H1 (cell line): ENCODE measurements around the gene LIG1.

Experiments
- CREB1 ChIP-seq: IDR thresholded peaks from 2 replicates; pipeline ENCODE4 v1.6.1; 2012; ENCODE audit warnings: inconsistent platforms
- EZH2 ChIP-seq: fragments of 200-600 bp; sonication (generic); IDR thresholded peaks from 2 replicates; pipeline ENCODE4 v1.7.1; 2012; ENCODE audit warnings: low read depth, mild to moderate bottlenecking, moderate library complexity, low read length, inconsistent platforms; ENCODE audit not compliant: severe bottlenecking
- KDM1A ChIP-seq: fragments of 200-600, 300-600 bp; sonication (generic); IDR thresholded peaks from 2 replicates; pipeline ENCODE4 v1.7.1; 2016; ENCODE audit warnings: mild to moderate bottlenecking, low read length, borderline replicate concordance
- POLR2A ChIP-seq, 2 experiments: IDR thresholded peaks; 1 replicate in 1 of 2; 2 replicates in 1 of 2; pipeline ENCODE4 v1.6.1; 2011; ENCODE audit warnings: low read depth in 2 of 2, low read length in 2 of 2, mild to moderate bottlenecking in 2 of 2; ENCODE audit errors: control extremely low read depth in 1 of 2
- RAD21 ChIP-seq, 2 experiments: IDR thresholded peaks in 1 of 2; conservative IDR thresholded peaks in 1 of 2; 2 replicates each; pipeline ENCODE4 v1.6.1; 2011; ENCODE audit warnings: low read depth in 2 of 2, low read length in 2 of 2, improper control_type of control experiment in 1 of 2, inconsistent platforms in 1 of 2, mild to moderate bottlenecking in 1 of 2, moderate library complexity in 1 of 2
- SIX5 ChIP-seq: IDR thresholded peaks from 2 replicates; pipeline ENCODE4 v1.6.1; 2011; ENCODE audit warnings: mild to moderate bottlenecking, low read depth, low read length
- SRF ChIP-seq: IDR thresholded peaks from 2 replicates; pipeline ENCODE4 v1.6.1; 2011; ENCODE audit warnings: mild to moderate bottlenecking, low read depth, low read length, moderate library complexity
- TEAD4 ChIP-seq: IDR thresholded peaks from 2 replicates; pipeline ENCODE4 v1.6.1; 2012; ENCODE audit warnings: low read depth, low read length, inconsistent platforms, mixed read lengths
- TF ChIP-seq, protein P1 (sequence below), 3 experiments: IDR thresholded peaks; 1 replicate in 2 of 3; 2 replicates in 1 of 3; pipeline versions ENCODE4 v1.5.1 to v1.6.1; 2011; ENCODE audit warnings: low read length in 3 of 3, mild to moderate bottlenecking in 3 of 3, inconsistent platforms in 2 of 3, low read depth in 1 of 3, moderate library complexity in 1 of 3; ENCODE audit not compliant: insufficient read depth in 1 of 3; ENCODE audit errors: control extremely low read depth in 1 of 3
- TF ChIP-seq, protein P2 (sequence below): IDR thresholded peaks from 2 replicates; pipeline ENCODE4 v1.6.1; 2011; ENCODE audit warnings: low read depth, mild to moderate bottlenecking, low read length; ENCODE audit not compliant: insufficient read depth

GRCh38 chr19:48122421-48122820 is 47.7 kb downstream of the LIG1 start:
- TF ChIP-seq, protein P1, sequence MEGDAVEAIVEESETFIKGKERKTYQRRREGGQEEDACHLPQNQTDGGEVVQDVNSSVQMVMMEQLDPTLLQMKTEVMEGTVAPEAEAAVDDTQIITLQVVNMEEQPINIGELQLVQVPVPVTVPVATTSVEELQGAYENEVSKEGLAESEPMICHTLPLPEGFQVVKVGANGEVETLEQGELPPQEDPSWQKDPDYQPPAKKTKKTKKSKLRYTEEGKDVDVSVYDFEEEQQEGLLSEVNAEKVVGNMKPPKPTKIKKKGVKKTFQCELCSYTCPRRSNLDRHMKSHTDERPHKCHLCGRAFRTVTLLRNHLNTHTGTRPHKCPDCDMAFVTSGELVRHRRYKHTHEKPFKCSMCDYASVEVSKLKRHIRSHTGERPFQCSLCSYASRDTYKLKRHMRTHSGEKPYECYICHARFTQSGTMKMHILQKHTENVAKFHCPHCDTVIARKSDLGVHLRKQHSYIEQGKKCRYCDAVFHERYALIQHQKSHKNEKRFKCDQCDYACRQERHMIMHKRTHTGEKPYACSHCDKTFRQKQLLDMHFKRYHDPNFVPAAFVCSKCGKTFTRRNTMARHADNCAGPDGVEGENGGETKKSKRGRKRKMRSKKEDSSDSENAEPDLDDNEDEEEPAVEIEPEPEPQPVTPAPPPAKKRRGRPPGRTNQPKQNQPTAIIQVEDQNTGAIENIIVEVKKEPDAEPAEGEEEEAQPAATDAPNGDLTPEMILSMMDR (IDR thresholded peaks at IDR 0.05; ENCODE audit: control extremely low read depth in 1 of 3, insufficient read depth in 1 of 3, low read depth in 1 of 3, low read length in 3 of 3), result no peak
- TF ChIP-seq SRF (no peak), POLR2A (IDR thresholded peaks at IDR 0.05; ENCODE audit: control extremely low read depth in 1 of 2, low read depth in 2 of 2, low read length in 2 of 2) (no peak), CREB1 (no peak), KDM1A (no peak), RAD21 (IDR thresholded peaks at IDR 0.05 in 1 of 2, conservative IDR thresholded peaks at IDR 0.05 in 1 of 2; ENCODE audit: low read depth in 2 of 2, low read length in 2 of 2) (no peak), TEAD4 (no peak), EZH2 (no peak), SIX5 (no peak)
- TF ChIP-seq, protein P2, sequence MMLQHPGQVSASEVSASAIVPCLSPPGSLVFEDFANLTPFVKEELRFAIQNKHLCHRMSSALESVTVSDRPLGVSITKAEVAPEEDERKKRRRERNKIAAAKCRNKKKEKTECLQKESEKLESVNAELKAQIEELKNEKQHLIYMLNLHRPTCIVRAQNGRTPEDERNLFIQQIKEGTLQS, result no peak
